SK-N-SH treated with all-trans-retinoic acid at 6 μM for 48 hours (cell line): ENCODE data around the gene DIP2B.

Experiments used
- ATAC-seq: fragments of 200-7000 bp; cut with Tn5 transposase; 3 replicates; pipeline ENCODE4 v1.9.1; 2020; ENCODE audit warnings: mild to moderate bottlenecking, moderate library complexity
- ARNTL ChIP-seq: fragments of 450-650 bp; formaldehyde crosslinking; IDR thresholded peaks from 2 replicates; pipeline ENCODE4 v1.5.0; 2020; ENCODE audit warnings: low read depth, mild to moderate bottlenecking, moderate library complexity, borderline replicate concordance
- CSDC2 ChIP-seq: fragments of 250-450 bp; sonication (Bioruptor Pico); IDR thresholded peaks from 2 replicates; pipeline ENCODE4 v1.5.0; 2020; ENCODE audit warnings: mild to moderate bottlenecking, moderate library complexity
- GLIS3 ChIP-seq: fragments of 250-450 bp; sonication (Bioruptor Pico); IDR thresholded peaks from 2 replicates; pipeline ENCODE4 v1.5.0; 2020; ENCODE audit warnings: mild to moderate bottlenecking, moderate library complexity
- ISL1 ChIP-seq: fragments of 250-450 bp; sonication (Bioruptor Pico); IDR thresholded peaks from 2 replicates; pipeline ENCODE4 v2.1.2; 2022; ENCODE audit warnings: mild to moderate bottlenecking, moderate library complexity
- OSR1 ChIP-seq: fragments of 250-450 bp; sonication (Bioruptor Pico); IDR thresholded peaks from 2 replicates; pipeline ENCODE4 v1.8.0; 2022; ENCODE audit warnings: moderate library complexity, mild to moderate bottlenecking, inconsistent platforms
- PPARA ChIP-seq: fragments of 250-450 bp; sonication (Bioruptor Pico); IDR thresholded peaks from 2 replicates; pipeline ENCODE4 v1.5.0; 2020; ENCODE audit warnings: mild to moderate bottlenecking, borderline replicate concordance
- RARB ChIP-seq: fragments of 250-450 bp; sonication (Bioruptor Pico); IDR thresholded peaks from 2 replicates; pipeline ENCODE4 v1.8.0; 2021; ENCODE audit warnings: mild to moderate bottlenecking, moderate library complexity
- SNAI2 ChIP-seq: fragments of 250-450 bp; sonication (Bioruptor Pico); IDR thresholded peaks from 2 replicates; pipeline ENCODE4 v1.5.0; 2020; ENCODE audit warnings: mild to moderate bottlenecking, moderate library complexity
- TCF4 ChIP-seq: fragments of 250-450 bp; sonication (Bioruptor Pico); IDR thresholded peaks from 2 replicates; pipeline ENCODE4 v1.8.0; 2021; ENCODE audit warnings: mild to moderate bottlenecking, moderate library complexity, borderline replicate concordance
- ZC3H10 ChIP-seq: fragments of 250-450 bp; sonication (Bioruptor Pico); IDR thresholded peaks from 2 replicates; pipeline ENCODE4 v1.5.1; 2021; ENCODE audit warnings: mild to moderate bottlenecking, moderate library complexity
- ZFP3 ChIP-seq: fragments of 250-450 bp; sonication (Bioruptor Pico); IDR thresholded peaks from 2 replicates; pipeline ENCODE4 v1.5.0; 2020; ENCODE audit warnings: mild to moderate bottlenecking, moderate library complexity
- ZFP30 ChIP-seq: fragments of 450-650 bp; formaldehyde crosslinking; IDR thresholded peaks from 2 replicates; pipeline ENCODE4 v1.5.0; 2022; ENCODE audit warnings: mild to moderate bottlenecking, moderate library complexity
- ZNF565 ChIP-seq: fragments of 450-650 bp; formaldehyde crosslinking; conservative IDR thresholded peaks from 2 replicates; pipeline ENCODE4 v1.5.0; 2020; ENCODE audit warnings: low read depth, mild to moderate bottlenecking, moderate library complexity
- TF ChIP-seq, protein P1 (sequence below): fragments of 250-450 bp; sonication (Bioruptor Pico); IDR thresholded peaks from 2 replicates; pipeline ENCODE4 v1.8.0; 2021; ENCODE audit warnings: low read depth, mild to moderate bottlenecking, moderate library complexity, borderline replicate concordance
- TF ChIP-seq, protein P2 (sequence below): fragments of 250-450 bp; sonication (Bioruptor Pico); IDR thresholded peaks from 2 replicates; pipeline ENCODE4 v1.5.0; 2020; ENCODE audit warnings: mild to moderate bottlenecking, moderate library complexity
- TF ChIP-seq, protein P3 (sequence below): fragments of 250-450 bp; sonication (Bioruptor Pico); IDR thresholded peaks from 2 replicates; pipeline ENCODE4 v1.8.0; 2020; ENCODE audit warnings: mild to moderate bottlenecking, moderate library complexity, borderline replicate concordance
- TF ChIP-seq, protein P4 (sequence below): fragments of 250-450 bp; sonication (Bioruptor Pico); IDR thresholded peaks from 2 replicates; pipeline ENCODE4 v1.5.1; 2021; ENCODE audit warnings: mild to moderate bottlenecking, moderate library complexity
- TF ChIP-seq, protein P5 (sequence below): fragments of 250-450 bp; sonication (Bioruptor Pico); IDR thresholded peaks from 2 replicates; pipeline ENCODE4 v1.5.1; 2020; ENCODE audit warnings: low read depth, mild to moderate bottlenecking, moderate library complexity

The DIP2B gene

DNA sequence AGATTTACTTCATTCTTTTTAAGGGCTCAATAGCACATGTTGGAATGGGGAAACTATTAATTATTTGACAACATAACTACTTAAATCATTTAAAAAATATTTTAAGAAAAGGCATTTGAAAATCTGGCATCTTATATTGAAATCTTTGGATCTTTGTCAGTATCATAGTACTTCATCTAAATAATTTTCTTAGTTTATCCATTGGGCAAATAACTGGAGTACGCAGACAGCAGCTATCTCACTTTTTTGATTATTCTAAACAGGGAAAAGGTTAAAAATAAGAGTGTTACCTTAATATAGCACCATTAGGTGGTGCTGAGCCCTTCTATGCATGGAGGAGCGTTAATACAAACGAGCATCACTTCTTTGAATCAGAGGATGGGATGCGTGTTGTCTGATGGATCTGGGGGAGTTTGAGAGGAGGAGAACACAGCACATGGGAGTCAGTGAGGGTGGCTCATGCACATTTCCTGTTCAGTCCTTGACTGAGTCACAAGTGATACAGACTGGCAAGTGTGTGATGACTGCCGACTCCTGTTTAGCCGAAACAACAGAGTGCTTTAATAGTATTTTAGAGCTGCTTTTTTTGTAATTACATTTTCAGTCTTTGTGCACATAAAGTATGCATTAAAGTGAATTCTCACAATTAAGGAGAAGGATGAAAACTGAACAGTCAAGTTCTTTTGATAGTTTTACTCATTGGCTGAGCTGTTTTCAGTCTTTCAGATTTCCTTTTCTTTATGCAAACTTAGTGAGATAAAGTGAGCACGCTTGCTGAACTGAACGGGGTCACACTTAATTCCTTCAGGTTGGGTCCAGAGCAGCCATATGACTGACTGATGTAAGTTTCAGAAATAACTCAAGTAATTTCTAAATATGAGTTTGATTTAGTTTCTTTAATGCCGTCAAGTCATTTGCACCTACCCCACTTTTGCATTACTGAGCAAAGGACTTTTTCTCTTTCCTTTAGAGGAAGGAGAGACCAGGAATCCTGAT is 92.7 kb downstream of the DIP2B start:
- TF ChIP-seq, protein P1, sequence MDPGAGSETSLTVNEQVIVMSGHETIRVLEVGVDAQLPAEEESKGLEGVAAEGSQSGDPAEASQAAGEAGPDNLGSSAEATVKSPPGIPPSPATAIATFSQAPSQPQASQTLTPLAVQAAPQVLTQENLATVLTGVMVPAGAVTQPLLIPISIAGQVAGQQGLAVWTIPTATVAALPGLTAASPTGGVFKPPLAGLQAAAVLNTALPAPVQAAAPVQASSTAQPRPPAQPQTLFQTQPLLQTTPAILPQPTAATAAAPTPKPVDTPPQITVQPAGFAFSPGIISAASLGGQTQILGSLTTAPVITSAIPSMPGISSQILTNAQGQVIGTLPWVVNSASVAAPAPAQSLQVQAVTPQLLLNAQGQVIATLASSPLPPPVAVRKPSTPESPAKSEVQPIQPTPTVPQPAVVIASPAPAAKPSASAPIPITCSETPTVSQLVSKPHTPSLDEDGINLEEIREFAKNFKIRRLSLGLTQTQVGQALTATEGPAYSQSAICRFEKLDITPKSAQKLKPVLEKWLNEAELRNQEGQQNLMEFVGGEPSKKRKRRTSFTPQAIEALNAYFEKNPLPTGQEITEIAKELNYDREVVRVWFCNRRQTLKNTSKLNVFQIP (CRISPR knock-in tag) = no peak
- TF ChIP-seq ISL1 (CRISPR knock-in tag) (no peak), PPARA (CRISPR knock-in tag) (no peak), ZFP30 (no peak), CSDC2 (CRISPR knock-in tag) (no peak), GLIS3 (CRISPR knock-in tag) (no peak), ZFP3 (no peak), SNAI2 (CRISPR knock-in tag) (no peak), RARB (no peak), ZC3H10 (no peak), TCF4 (no peak), ARNTL (CRISPR knock-in tag) (no peak), OSR1 (CRISPR knock-in tag) (no peak)
- TF ChIP-seq, protein P2, sequence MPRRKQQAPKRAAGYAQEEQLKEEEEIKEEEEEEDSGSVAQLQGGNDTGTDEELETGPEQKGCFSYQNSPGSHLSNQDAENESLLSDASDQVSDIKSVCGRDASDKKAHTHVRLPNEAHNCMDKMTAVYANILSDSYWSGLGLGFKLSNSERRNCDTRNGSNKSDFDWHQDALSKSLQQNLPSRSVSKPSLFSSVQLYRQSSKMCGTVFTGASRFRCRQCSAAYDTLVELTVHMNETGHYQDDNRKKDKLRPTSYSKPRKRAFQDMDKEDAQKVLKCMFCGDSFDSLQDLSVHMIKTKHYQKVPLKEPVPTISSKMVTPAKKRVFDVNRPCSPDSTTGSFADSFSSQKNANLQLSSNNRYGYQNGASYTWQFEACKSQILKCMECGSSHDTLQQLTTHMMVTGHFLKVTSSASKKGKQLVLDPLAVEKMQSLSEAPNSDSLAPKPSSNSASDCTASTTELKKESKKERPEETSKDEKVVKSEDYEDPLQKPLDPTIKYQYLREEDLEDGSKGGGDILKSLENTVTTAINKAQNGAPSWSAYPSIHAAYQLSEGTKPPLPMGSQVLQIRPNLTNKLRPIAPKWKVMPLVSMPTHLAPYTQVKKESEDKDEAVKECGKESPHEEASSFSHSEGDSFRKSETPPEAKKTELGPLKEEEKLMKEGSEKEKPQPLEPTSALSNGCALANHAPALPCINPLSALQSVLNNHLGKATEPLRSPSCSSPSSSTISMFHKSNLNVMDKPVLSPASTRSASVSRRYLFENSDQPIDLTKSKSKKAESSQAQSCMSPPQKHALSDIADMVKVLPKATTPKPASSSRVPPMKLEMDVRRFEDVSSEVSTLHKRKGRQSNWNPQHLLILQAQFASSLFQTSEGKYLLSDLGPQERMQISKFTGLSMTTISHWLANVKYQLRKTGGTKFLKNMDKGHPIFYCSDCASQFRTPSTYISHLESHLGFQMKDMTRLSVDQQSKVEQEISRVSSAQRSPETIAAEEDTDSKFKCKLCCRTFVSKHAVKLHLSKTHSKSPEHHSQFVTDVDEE (CRISPR knock-in tag) = no peak
- TF ChIP-seq, protein P3, sequence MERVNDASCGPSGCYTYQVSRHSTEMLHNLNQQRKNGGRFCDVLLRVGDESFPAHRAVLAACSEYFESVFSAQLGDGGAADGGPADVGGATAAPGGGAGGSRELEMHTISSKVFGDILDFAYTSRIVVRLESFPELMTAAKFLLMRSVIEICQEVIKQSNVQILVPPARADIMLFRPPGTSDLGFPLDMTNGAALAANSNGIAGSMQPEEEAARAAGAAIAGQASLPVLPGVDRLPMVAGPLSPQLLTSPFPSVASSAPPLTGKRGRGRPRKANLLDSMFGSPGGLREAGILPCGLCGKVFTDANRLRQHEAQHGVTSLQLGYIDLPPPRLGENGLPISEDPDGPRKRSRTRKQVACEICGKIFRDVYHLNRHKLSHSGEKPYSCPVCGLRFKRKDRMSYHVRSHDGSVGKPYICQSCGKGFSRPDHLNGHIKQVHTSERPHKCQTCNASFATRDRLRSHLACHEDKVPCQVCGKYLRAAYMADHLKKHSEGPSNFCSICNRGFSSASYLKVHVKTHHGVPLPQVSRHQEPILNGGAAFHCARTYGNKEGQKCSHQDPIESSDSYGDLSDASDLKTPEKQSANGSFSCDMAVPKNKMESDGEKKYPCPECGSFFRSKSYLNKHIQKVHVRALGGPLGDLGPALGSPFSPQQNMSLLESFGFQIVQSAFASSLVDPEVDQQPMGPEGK (CRISPR knock-in tag) = no peak
- TF ChIP-seq, protein P4, sequence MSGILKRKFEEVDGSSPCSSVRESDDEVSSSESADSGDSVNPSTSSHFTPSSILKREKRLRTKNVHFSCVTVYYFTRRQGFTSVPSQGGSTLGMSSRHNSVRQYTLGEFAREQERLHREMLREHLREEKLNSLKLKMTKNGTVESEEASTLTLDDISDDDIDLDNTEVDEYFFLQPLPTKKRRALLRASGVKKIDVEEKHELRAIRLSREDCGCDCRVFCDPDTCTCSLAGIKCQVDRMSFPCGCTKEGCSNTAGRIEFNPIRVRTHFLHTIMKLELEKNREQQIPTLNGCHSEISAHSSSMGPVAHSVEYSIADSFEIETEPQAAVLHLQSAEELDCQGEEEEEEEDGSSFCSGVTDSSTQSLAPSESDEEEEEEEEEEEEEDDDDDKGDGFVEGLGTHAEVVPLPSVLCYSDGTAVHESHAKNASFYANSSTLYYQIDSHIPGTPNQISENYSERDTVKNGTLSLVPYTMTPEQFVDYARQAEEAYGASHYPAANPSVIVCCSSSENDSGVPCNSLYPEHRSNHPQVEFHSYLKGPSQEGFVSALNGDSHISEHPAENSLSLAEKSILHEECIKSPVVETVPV = no peak
- ATAC-seq = peak; percentile 89

DNA sequence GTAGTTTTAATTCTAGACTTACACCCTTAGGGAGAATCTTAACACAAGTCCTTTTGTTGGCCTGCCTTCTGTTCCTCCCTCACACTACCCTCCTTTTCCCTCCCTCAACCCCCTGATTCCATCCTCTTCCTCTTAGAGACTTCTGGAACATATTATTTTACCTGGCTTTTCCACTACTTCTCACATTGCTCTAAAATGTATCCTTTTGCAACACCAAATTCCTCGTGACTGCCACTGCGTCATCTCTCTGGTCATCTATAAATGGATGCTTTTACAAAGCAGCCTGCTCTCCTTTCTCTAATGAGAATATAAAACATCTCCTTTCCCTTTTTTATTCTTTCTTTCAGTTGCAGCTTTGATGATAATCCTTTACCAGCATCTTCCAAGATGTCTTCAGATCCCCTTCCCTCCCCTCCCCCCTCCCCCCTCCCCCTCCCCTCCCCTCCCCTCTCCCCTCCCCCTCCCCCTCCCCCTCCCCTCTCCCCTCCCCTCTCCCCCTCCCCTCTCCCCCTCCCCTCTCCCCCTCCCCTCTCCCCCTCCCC is 93.6 kb downstream of the DIP2B start:
- peak; percentile 39 for ATAC-seq
- no peak for TF ChIP-seq CSDC2 (CRISPR knock-in tag)
- no peak for TF ChIP-seq ISL1 (CRISPR knock-in tag)
- TF ChIP-seq, all 23 proteins: peak for 0

DNA sequence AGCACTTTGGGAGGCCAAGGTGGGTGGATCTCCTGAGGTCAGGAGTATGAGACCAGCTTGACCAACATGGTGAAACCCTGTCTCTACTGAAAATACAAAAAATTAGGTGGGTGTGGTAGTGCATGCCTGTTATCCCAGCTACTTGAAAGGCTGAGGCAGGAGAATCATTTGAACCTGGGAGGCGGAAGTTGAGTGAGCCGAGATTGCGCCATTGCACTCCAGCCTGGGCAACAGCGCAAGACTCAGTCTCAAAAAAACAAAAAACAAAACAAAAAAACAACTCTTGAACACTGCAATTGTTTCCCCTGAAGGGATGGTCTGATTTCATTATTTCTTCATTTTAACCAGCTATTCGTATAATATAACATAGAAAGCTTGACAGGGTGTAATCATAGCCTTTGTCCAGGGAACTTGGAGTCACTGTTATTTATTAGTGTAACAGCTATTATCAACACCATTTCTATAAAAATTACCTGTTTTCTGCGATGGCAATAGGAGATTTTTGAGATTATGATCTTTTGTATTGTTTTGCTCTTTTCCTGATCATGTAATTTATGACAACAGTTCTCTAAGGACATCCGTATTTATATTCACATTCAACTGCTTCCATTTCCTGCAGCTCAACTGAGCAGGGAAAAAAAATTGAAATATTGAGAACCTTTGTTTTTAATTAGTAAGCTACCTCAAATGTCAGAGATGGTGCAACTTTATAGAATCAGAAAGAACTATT is 94.7 kb downstream of the DIP2B start:
- ATAC-seq = no peak
- TF ChIP-seq, protein P4 = no peak
- TF ChIP-seq, protein P1 (CRISPR knock-in tag) = no peak
- TF ChIP-seq ZNF565 (CRISPR knock-in tag) (no peak), ISL1 (CRISPR knock-in tag) (no peak), CSDC2 (CRISPR knock-in tag) (no peak), ZC3H10 (no peak), ZFP30 (no peak), GLIS3 (CRISPR knock-in tag) (no peak), SNAI2 (CRISPR knock-in tag) (no peak)
- TF ChIP-seq, protein P5, sequence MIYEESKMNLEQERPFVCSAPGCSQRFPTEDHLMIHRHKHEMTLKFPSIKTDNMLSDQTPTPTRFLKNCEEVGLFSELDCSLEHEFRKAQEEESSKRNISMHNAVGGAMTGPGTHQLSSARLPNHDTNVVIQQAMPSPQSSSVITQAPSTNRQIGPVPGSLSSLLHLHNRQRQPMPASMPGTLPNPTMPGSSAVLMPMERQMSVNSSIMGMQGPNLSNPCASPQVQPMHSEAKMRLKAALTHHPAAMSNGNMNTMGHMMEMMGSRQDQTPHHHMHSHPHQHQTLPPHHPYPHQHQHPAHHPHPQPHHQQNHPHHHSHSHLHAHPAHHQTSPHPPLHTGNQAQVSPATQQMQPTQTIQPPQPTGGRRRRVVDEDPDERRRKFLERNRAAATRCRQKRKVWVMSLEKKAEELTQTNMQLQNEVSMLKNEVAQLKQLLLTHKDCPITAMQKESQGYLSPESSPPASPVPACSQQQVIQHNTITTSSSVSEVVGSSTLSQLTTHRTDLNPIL (CRISPR knock-in tag) = no peak
- TF ChIP-seq, protein P2 (CRISPR knock-in tag) = no peak
- TF ChIP-seq, all 23 proteins: peak for 0
